ENCODE results near the gene ZBTB20. TPM values are rescaled to one million over a fixed set of nuclear protein-coding genes. Genes with fewer than 3 reads are reported as not detected.

ZBTB20 gene
- total RNA-seq, 1 experiment from 2014 or later: 4.8 TPM

DNA sequence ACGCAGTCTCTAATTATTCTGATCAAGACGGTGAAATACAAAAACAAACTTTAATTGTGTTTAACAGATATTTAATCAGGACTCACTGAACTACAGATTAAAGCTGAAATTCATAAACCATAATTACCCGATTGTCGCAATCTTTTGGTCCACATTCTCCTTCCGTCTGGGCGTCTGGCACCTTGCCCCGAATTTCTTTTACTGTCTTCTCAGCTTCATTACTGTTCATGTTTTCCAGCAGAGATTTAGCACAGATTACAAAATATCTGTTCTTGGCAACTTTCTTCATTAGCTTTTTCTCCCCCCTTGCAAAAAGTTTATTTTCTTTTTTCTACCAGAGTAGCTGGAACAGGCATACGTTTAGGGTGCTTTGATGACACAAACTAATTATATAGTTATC is 581.9 kb downstream of the ZBTB20 start:
- no peak for DNase-seq (ENCODE audit: extremely low read depth, low read depth)

DNA sequence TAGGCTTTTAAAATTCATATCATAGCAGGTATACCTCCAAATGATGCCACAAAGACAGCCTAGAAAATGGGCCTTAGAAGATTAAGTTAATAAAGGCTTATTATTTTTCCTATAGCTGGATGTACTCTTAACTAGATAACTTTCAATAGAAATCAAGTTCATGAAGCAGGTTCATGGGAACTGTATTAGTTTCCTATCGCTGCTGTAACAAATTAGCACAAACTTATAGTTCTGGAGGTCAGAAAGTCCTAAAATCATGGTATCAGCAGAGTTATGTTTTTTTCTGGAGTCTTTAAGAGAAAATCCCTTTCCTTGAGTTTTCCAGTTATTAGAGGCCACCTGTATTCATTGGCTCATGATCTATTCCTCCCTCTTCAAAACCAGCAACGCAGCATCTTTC is 583.4 kb downstream of the ZBTB20 start:
- DNase-seq (ENCODE audit: extremely low read depth, low read depth): no peak

DNA sequence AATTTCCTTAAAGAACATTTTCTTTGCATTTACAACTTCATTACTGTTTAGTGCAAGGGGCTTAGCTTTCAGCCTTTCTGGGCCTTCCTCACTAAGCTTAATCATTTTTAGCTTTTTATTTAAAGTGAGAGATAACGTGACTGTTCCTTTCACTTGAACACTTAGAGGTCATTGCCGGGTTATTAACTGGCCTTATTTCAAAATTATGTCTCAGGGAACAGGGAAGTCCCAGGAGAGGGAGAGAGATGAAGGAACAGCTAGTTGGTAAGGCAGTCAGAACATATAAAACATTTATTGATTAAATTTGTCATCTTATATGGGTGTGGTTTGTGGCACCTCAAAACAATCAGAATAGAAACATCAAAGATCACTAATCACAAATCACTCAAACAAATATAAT is 584.5 kb downstream of the ZBTB20 start:
- no peak for DNase-seq (ENCODE audit: extremely low read depth, low read depth)

DNA sequence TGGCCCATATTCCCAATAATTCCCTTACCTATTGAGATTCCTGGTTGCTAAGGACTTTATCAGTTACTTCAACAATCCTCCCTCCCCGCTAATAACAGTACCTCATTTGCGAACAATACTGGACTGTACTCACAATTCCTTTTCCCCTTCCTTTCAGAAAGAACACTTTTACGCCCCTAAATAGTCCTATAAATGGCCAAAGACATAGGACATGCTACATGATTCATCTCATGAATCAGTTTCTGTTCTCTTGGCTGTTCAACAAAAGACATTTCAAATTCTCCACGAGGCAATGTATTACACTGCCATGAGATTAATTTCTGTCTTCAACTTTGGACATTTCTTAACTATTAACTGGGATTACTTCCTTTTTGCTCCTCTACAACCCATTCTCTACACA is 588.8 kb downstream of the ZBTB20 start:
- no peak for DNase-seq (ENCODE audit: extremely low read depth, low read depth)

DNA sequence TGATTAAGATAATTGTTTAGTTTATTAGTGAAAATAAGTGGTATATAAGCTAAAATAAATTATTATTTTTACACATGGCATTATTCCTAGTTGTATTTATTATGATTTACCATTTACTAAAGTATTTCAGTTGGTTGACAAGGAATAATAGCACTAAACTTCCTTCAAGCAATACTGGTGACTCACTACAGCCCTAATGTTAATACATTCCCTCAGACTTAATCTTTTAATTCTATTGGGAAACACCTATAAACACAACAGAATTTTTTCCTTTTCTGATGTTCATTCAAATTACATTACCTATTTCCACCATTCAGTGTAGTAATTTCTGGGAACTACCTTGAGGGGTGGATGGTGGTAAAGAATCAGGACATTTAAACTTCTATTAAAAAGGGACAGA is 589.3 kb downstream of the ZBTB20 start:
- DNase-seq (ENCODE audit: extremely low read depth, low read depth): no peak

DNA sequence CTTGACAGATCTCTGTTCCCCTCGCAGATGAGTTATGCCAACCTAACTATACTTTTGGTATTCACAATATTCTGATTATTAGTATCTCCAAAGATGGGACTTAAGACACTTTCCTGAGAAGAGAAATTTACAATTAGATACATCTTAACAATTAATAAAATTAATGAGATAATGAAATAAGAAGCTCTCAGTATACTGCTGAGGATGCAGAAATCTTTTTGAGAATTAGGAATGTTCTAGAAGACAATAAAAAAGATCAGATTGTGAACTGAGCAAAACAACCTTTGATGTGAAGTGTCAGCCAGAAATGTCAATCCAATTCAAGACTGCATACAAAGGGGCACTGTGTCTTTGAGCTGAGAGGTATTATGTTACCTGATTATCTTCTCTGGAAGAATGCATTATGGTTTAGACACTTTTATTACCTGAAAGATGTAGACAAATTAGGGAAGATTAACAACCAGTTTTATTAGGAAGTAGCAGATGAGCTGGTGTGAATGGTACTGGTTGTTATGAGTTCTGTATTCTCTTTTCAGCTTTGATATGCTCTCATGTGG is 590.4 kb downstream of the ZBTB20 start:
- no peak for DNase-seq (ENCODE audit: extremely low read depth, low read depth)

DNA sequence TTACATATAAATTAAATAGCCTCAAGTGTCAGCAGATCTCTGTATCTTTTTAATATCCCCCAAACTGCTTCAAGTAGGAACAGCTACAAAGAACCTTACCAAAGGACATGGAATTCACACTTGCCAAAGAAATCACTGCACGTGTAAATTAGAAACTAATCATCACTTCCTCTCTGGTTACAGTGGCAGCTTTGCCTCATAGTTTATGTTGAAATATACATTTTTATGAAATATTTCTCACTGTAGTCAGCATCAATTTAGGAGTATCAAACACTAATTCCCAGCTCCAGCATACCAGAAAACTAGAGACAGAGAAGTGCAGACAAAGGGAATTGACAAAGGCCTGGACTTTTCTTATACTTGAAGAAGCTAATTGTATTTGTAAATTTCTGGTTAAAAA is 592.4 kb downstream of the ZBTB20 start:
- DNase-seq (ENCODE audit: extremely low read depth, low read depth): no peak

DNA sequence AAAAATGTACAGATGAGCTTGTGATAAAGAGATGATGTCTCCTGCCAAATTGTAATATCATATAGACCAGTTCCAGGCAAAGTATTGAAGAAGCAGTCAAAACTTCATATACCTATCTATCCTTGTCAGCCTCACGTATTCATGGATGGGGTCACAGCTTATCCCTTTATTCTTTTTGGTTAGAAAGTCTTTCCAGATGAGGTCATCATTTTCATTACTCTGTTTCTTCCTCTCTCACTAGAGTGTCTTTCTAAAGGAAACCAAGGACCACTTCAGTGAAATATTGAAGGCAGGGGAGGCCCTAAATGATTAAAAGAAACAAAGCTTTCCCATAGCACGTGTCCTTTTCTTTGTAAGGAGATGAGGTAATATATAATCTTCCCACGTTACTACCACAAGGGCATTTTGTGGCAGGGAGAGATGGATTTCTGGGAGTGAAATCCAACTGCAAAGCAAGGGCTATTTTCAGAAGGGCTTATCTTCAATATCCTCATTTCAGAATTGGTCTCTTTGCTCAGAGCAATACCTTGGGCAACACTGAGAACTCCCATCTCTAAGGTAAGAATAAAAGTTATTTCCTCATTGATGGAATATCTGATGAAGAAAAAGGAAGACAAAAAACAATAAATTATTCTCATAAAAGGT is 593.0 kb downstream of the ZBTB20 start:
- no peak for DNase-seq (ENCODE audit: extremely low read depth, low read depth)

DNA sequence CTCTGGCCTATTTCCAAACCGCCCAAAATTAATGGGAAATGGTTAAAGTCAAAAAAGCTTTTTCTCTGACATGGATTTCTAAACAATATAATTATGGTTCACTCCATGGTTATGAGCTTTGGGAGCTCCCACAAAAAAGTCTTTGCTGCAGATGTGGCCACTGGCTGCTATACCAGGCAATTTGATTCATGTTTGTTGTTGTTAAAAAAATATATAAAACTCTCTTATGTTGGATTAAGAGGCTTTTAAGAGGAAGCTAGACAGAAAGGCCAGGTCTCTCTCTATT is 594.6 kb downstream of the ZBTB20 start:
- no peak for DNase-seq (ENCODE audit: extremely low read depth, low read depth)

DNA sequence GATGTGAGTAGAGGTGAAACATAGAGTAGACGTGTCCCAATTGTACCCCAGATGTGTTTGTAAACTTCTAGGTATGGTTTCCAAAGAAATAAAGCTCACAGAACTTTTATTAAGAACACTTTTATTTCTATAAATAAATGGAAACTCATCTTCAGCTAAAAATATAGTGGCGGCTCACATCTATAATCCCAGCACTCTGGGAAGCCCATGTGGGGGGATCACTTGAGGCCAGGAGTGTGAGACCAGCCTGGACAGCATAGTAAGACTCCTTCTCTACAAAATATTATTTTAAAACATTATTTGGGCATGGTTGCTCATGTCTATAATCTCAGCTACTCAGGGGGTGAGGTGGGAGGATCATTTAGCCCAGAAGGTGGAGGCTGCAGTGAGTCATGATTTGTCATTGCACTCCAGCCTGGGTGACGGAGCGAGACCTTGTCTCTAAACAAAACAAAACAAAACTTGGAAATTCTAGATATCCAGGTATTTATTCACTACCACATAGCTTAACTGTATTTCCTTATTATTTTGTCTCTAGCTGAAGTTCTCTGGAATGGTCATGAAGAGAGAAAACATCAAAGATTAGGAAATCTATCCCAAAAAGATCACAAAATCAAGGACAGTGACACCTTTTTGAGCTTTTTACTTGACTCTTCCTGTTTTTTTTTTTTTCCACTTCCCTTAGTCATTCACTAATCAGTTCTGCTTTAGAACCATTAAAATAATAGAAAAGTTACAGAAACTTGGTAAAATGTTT is 595.1 kb downstream of the ZBTB20 start:
- no peak for DNase-seq (ENCODE audit: extremely low read depth, low read depth)

DNA sequence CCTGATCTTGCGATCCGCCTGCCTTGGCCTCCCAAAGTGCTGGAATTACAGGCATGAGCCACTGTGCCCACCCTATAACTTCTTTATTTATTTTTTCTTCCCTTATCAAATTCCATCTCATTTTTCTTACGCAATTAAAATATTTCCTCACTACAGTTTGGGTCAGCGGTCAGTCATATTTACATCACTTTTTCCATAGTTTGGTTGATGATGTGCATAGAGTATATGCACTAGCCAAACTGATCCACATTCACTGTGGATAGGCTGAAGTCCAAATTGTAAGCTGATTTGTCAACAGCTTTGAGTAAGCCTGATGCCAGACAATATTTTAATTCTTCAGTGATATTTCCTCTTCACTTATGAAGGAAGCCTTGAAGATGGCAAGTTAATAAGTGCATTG is 596.9 kb downstream of the ZBTB20 start:
- no peak for DNase-seq (ENCODE audit: extremely low read depth, low read depth)

DNA sequence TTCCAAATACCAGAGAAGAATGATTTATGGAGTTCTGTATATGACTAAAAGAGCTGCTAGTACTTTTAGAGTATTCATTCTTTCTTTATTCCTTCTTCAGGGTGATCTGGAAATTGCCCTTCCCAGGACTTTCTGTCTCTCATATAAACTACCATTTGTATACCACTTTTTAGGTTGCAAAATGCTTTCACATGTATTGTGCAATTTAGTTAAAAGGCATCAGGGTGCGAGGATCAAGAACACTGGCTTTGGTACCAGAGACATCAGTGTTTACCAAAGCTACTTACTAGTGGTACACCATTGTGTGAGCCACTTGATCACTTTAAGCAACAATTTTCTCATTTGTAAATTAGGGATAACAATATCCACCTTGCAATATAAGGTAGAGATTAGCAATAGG is 601.9 kb downstream of the ZBTB20 start:
- DNase-seq (ENCODE audit: extremely low read depth, low read depth): no peak

DNA sequence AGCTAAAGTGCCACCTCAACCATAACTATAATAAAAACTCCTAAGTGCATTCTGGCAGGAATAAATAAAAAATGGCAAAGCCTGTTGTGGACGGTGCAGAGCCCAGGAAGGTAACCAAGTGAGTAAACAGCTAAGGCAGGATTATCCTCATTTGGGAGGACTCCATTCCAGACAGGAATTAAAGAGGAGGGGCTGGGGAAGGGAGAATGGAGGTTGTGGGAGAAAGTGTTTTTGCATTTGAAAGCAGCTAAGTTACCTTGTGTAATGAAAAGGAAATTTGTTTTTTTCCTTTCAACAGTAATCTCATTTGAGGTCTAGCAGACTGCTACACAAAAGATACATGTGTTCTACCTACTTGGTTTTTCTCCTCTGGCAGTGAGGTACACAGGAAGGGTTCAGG is 604.7 kb downstream of the ZBTB20 start:
- DNase-seq (ENCODE audit: extremely low read depth, low read depth): no peak

DNA sequence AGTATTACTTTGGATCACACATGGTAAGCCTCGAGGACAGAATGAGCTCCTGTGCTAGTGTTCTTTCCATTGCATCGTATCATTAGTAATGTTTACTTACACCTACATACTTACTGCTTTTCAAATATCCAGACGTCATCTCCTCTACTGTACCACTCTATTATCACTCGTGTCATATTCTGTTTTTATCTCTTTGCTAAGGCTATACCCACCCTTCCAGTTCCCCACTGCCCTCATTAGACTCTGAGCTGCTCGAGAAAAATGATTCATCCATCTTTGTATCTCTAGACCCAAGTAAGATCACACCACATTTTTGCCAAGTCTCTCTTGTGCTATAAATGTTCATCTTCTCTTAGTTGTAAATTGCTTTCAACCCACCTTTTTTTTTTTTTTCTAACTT is 607.6 kb downstream of the ZBTB20 start:
- DNase-seq (ENCODE audit: extremely low read depth, low read depth): no peak

DNA sequence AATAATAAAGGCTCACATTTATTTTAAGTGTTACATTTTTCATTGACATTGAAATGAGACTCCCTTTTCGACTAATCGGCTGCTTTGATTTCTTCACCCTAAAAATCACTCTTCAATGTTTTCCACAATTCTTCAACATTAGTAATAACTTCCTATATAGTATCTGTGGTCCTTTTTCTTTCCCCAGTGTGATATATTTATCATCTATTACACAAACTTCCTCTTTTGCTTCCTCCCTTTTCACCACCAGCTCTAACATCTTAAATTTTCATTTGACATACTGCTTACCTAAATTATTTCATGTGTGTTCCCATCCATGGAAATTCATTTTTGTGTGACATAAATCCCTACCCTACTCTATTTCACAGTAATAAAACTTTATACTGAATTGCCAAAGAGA is 608.9 kb downstream of the ZBTB20 start:
- DNase-seq (ENCODE audit: extremely low read depth, low read depth): no peak

DNA sequence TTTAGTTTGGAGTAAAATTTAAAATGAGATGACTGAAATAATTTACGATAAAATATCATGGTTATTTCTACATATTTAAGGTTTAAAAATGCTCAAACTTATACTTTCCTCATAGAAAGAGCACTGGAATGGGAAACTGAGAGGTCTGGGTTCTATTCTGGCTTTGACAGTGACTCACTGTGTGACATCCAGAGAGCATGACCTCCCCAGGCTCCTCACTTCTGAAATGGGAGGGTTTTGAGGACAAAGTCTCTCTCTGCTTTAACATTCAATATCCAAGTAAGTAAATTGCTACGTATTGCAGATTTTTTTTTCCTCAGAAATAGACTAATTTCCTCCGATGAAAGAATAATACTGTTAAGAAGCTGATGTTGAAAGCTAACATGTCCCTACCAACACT is 618.6 kb downstream of the ZBTB20 start:
- no peak for DNase-seq (ENCODE audit: extremely low read depth, low read depth)

DNA sequence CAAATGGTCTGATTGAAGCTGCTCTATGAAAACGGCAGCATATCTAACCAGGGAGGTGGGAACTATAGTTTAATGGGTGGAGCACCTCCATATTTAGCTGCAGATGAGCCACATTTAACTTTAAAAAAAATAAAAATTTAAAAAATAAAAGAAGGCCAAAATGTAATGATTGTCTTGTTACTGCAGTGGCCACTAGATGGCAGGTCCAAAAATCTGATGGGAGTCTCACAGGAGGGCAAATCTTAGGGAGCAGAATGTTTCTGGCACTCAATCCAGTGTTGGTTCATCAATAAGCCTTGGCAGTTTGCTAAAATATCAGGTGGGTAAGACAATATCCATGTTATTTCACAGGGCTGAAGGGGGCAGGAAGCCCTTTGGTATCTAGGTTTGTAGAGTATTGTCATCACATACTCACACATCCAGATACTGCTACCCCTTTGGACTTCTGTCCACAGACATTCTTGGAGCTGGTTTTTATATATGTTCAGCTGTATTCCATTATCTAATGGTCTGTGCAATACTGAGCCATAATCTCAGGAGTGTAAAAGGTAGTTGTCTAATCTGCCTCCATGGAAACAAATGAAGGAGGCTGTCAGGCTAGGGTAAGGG is 619.9 kb downstream of the ZBTB20 start:
- DNase-seq (ENCODE audit: extremely low read depth, low read depth): no peak

DNA sequence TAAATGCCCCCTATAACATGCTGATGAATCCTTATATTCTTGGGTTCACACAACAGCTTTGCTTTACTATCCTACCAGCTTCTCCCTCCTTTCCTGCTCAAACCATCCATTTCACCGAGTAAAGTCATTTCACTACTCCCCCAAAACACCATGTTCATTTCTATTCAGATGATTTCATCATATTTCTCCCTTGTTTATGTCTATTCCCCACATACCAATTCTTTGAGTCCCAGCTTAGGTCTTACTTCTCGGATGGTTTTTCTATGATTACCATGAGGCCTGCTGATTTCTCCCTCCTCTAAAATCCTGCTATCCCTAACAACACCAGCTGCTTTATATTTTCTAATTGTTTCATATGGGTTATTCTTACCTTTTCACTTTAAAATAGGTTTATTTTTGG is 621.8 kb downstream of the ZBTB20 start:
- DNase-seq (ENCODE audit: extremely low read depth, low read depth): no peak

DNA sequence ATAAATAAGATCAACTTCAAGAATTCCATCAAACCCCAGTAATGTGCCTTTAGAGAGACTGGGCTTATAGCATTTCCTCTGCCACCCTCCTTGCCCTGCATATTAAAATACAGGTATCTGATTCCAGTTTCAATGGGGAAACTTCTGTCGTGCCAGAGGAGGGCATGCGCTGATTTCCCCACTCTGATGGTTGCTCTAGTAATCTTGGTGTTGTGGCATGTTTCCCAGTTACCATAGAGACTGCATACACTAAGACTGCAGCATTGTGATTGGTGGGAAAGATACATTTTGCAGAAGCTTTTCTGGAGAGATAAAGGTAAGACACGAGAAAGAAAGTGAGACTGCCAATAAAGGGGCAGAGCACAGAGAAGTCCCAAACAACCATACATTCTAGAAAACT is 627.7 kb downstream of the ZBTB20 start:
- no peak for DNase-seq (ENCODE audit: extremely low read depth, low read depth)

DNA sequence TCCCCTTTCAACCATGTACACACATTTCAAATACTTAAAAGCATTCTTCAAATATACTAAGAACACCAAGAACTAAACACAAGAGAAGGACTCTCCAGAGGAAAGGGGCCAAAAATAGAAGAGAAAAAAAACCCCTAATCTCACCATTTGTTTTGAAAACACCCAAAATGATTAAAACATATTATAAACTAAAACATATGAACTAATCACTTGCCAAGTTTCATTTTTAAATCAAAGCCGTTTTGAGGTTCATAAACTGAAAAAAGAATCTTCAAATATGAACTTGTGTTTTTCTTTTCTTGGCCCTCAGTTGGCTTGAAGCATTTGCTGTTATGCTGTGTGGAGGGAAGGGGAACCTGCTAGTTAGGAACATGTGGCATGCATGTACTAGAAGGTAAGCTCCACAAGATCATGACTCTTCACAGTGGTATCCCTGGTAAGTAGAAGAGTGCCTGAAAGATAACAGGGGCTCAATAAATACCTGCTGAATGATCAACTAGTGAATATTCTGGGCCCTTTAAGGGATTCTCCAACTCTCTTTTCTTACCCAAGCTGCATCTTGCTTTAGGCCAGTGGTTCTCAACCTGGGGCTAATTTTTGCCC is 628.8 kb downstream of the ZBTB20 start:
- no peak for DNase-seq (ENCODE audit: extremely low read depth, low read depth)

DNA sequence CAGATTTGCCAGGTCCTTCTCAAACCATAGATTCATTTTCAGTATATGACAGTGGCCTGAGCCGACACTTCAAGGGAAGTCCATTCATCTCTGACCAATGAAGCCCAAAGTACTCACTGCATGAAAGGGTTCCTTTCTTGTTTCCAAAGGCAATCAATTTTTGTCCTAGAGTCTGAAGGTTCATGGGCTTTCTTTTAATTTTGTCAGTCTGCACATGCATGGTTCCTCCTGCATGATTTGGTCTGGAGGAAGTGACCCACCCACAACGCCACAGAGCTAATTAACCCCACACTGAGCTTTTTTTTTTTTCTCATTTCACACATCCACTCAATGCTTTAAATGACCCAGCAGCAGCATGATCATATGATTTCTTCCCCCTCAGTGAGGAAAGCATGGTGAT is 636.9 kb downstream of the ZBTB20 start:
- DNase-seq (ENCODE audit: extremely low read depth, low read depth): no peak

DNA sequence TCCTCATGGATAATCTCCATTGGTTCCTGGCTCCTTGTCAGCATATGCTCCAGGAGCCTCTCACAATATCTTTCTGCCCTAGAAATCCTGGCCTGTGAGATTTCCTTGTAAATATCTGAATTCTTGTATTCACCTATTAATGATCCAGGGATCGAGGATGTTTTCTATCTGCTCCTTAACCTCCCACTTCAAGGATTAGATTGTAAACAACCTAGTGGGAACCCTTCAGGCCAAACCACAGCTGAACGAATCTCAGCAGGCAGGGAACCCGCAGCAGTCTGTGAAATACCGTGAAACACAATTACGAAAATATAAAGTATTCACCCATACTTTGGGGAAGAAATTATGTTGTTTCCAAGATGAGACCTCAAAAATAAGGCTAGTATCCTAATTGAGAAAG is 637.3 kb downstream of the ZBTB20 start:
- DNase-seq (ENCODE audit: extremely low read depth, low read depth): no peak

All from NCI-H460 (cell line).